ENCODE measurements around the gene PCNT. TPM values are rescaled to one million over a fixed set of nuclear protein-coding genes. Genes with fewer than 3 reads are reported as not detected.

PCNT gene
- total RNA-seq, 2 experiments from 2014 or later, result 85.4 to 86.1 TPM

- H3K27ac Mint-ChIP-seq, result no peak overlapping the region
- H3K9me3 Mint-ChIP-seq, result no peaks in the 10 kb centered on the region
- H3K36me3 Mint-ChIP-seq, result peaks cover 17% of the 10 kb centered on the region
- H3K4me1 Mint-ChIP-seq, result peaks cover 15% of the 10 kb centered on the region
- no peak for DNase-seq
- no peaks in the 10 kb centered on the region for H3K27me3 Mint-ChIP-seq
- POLR2A ChIA-PET, result no interaction called here
- no peak overlapping the region for H3K4me3 Mint-ChIP-seq
- no peak for ATAC-seq (ENCODE audit: low read depth)
Measured at GRCh38 chr21:46328151-46328550, 4.2 kb downstream of the PCNT start.

GRCh38 chr21:46329796-46330195 lies 5.8 kb downstream of the PCNT start:
- Mint-ChIP-seq H3K9me3 (no peaks in the 10 kb centered on the region), H3K4me1 (peaks cover 15% of the 10 kb centered on the region), H3K4me3 (no peak overlapping the region), H3K27ac (no peak overlapping the region), H3K27me3 (no peaks in the 10 kb centered on the region), H3K36me3 (peaks cover 16% of the 10 kb centered on the region)
- POLR2A ChIA-PET, result no interaction called here
- DNase-seq, result no peak
- ATAC-seq (ENCODE audit: low read depth), result no peak

- Mint-ChIP-seq H3K27ac (no peak overlapping the region), H3K36me3 (peaks cover 28% of the 10 kb centered on the region), H3K4me1 (no peaks in the 10 kb centered on the region), H3K4me3 (no peak overlapping the region), H3K27me3 (no peaks in the 10 kb centered on the region), H3K9me3 (no peaks in the 10 kb centered on the region)
- ATAC-seq (ENCODE audit: low read depth) (no peak), DNase-seq (no peak)
- POLR2A ChIA-PET, result no interaction called here
Measured at GRCh38 chr21:46334351-46335140, 10.6 kb downstream of the PCNT start.

- POLR2A ChIA-PET, result no interaction called here
Measured at GRCh38 chr21:46336603-46337002, 12.6 kb downstream of the PCNT start.

GRCh38 chr21:46340998-46341397 lies 17.0 kb downstream of the PCNT start:
- Mint-ChIP-seq H3K27ac (no peak overlapping the region), H3K4me3 (no peak overlapping the region), H3K4me1 (peaks cover 5% of the 10 kb centered on the region), H3K27me3 (no peaks in the 10 kb centered on the region), H3K36me3 (peaks cover 43% of the 10 kb centered on the region), H3K9me3 (no peaks in the 10 kb centered on the region)
- POLR2A ChIA-PET, result no interaction called here
- ATAC-seq (ENCODE audit: low read depth) (no peak), DNase-seq (no peak)

More at GRCh38 chr21:46336603-46337002, 12.6 kb downstream of the PCNT start:
- no peaks in the 10 kb centered on the region for H3K9me3 Mint-ChIP-seq
- DNase-seq, result no peak
- no peak overlapping the region for H3K4me3 Mint-ChIP-seq
- no peaks in the 10 kb centered on the region for H3K27me3 Mint-ChIP-seq
- H3K27ac Mint-ChIP-seq, result no peak overlapping the region
- no peak for ATAC-seq (ENCODE audit: low read depth)
- H3K36me3 Mint-ChIP-seq, result peaks cover 36% of the 10 kb centered on the region
- no peaks in the 10 kb centered on the region for H3K4me1 Mint-ChIP-seq

- Mint-ChIP-seq H3K9me3 (no peaks in the 10 kb centered on the region), H3K27me3 (no peaks in the 10 kb centered on the region), H3K36me3 (peaks cover 26% of the 10 kb centered on the region), H3K4me3 (no peak overlapping the region), H3K27ac (no peak overlapping the region), H3K4me1 (peaks cover 5% of the 10 kb centered on the region)
- POLR2A ChIA-PET, result interaction anchor here (1.2 kb wide), 1 partner anchor 21 kb away, joined by 3 read pairs; no protein-coding TSS in a partner anchor
- ATAC-seq (ENCODE audit: low read depth), result no peak
- no peak for DNase-seq
Measured at GRCh38 chr21:46344219-46344915, 20.4 kb downstream of the PCNT start.

- Mint-ChIP-seq H3K36me3 (peaks cover 21% of the 10 kb centered on the region), H3K27ac (no peak overlapping the region), H3K9me3 (no peaks in the 10 kb centered on the region), H3K4me1 (peaks cover 5% of the 10 kb centered on the region), H3K27me3 (no peaks in the 10 kb centered on the region), H3K4me3 (no peak overlapping the region)
- no peak for DNase-seq
- POLR2A ChIA-PET, result no interaction called here
- no peak for ATAC-seq (ENCODE audit: low read depth)
Measured at GRCh38 chr21:46345861-46346260, 21.9 kb downstream of the PCNT start.

GRCh38 chr21:46346296-46347202 lies 22.6 kb downstream of the PCNT start:
- POLR2A ChIA-PET, result no interaction called here
- Mint-ChIP-seq H3K36me3 (peaks cover 19% of the 10 kb centered on the region), H3K4me1 (peaks cover 5% of the 10 kb centered on the region), H3K27me3 (no peaks in the 10 kb centered on the region), H3K9me3 (no peaks in the 10 kb centered on the region), H3K27ac (no peak overlapping the region), H3K4me3 (no peak overlapping the region)
- no peak for DNase-seq
- no peak for ATAC-seq (ENCODE audit: low read depth)

- no peak for ATAC-seq (ENCODE audit: low read depth)
- H3K4me1 Mint-ChIP-seq, result peaks cover 5% of the 10 kb centered on the region
- no peaks in the 10 kb centered on the region for H3K27me3 Mint-ChIP-seq
- POLR2A ChIA-PET, result no interaction called here
- peaks cover 19% of the 10 kb centered on the region for H3K36me3 Mint-ChIP-seq
- DNase-seq, result no peak
- no peaks in the 10 kb centered on the region for H3K9me3 Mint-ChIP-seq
- H3K4me3 Mint-ChIP-seq, result no peak overlapping the region
- no peak overlapping the region for H3K27ac Mint-ChIP-seq
Measured at GRCh38 chr21:46347203-46347550, 23.2 kb downstream of the PCNT start.

- no peak overlapping the region for H3K4me3 Mint-ChIP-seq
- peaks cover 14% of the 10 kb centered on the region for H3K36me3 Mint-ChIP-seq
- H3K27ac Mint-ChIP-seq, result no peak overlapping the region
- no peaks in the 10 kb centered on the region for H3K27me3 Mint-ChIP-seq
- POLR2A ChIA-PET, result no interaction called here
- ATAC-seq (ENCODE audit: low read depth), result no peak
- H3K4me1 Mint-ChIP-seq, result peaks cover 5% of the 10 kb centered on the region
- no peak for DNase-seq
- no peaks in the 10 kb centered on the region for H3K9me3 Mint-ChIP-seq
Measured at GRCh38 chr21:46347791-46348381, 23.9 kb downstream of the PCNT start.

GRCh38 chr21:46349134-46349760 lies 25.3 kb downstream of the PCNT start:
- H3K9me3 Mint-ChIP-seq, result no peaks in the 10 kb centered on the region
- no peaks in the 10 kb centered on the region for H3K4me1 Mint-ChIP-seq
- H3K27me3 Mint-ChIP-seq, result no peaks in the 10 kb centered on the region
- no peak for ATAC-seq (ENCODE audit: low read depth)
- no peak overlapping the region for H3K27ac Mint-ChIP-seq
- H3K4me3 Mint-ChIP-seq, result no peak overlapping the region
- no peak for DNase-seq
- peaks cover 10% of the 10 kb centered on the region for H3K36me3 Mint-ChIP-seq
- POLR2A ChIA-PET, result no interaction called here

GRCh38 chr21:46350571-46350970 lies 26.6 kb downstream of the PCNT start:
- Mint-ChIP-seq H3K9me3 (no peaks in the 10 kb centered on the region), H3K4me1 (peaks cover 5% of the 10 kb centered on the region), H3K27me3 (no peaks in the 10 kb centered on the region), H3K36me3 (peaks cover 13% of the 10 kb centered on the region), H3K27ac (no peak overlapping the region), H3K4me3 (no peak overlapping the region)
- POLR2A ChIA-PET, result no interaction called here
- DNase-seq, result no peak
- no peak for ATAC-seq (ENCODE audit: low read depth)

- peaks cover 13% of the 10 kb centered on the region for H3K36me3 Mint-ChIP-seq
- POLR2A ChIA-PET, result no interaction called here
- H3K4me3 Mint-ChIP-seq, result no peak overlapping the region
- ATAC-seq (ENCODE audit: low read depth) (no peak), DNase-seq (no peak)
- H3K27me3 Mint-ChIP-seq, result no peaks in the 10 kb centered on the region
- H3K27ac Mint-ChIP-seq, result no peak overlapping the region
- no peaks in the 10 kb centered on the region for H3K9me3 Mint-ChIP-seq
- peaks cover 6% of the 10 kb centered on the region for H3K4me1 Mint-ChIP-seq
Measured at GRCh38 chr21:46350981-46351380, 27.0 kb downstream of the PCNT start.
